Brain pericyte (primary cell): ENCODE results near the gene CADM4.

Experiments used
- DNase-seq: peaks from one replicate; pipeline ENCODE4 v3.0.0-alpha.2; 2012; ENCODE audit warnings: low read depth, low spot score

Gene CADM4

DNA sequence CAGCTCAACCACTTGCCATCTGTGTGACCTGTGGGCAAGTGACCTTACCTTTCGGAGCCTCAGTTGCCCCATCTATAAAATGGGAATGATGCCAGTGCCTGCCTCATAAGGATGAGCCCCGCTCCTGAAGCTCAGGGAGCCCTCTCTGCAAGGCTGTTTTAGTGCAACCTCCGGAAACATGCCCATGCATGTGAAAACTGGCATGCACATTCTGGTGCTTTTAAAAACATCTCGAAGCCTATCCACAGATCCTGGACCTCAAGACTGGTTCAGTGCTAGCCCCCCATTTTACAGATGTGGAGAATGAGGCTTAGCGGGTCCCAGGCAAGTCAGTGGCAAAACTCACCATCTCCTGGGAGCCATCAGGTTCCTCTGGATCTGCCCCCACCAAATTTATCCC lies 5.6 kb downstream of the CADM4 start:
- DNase-seq, result no peak

DNA sequence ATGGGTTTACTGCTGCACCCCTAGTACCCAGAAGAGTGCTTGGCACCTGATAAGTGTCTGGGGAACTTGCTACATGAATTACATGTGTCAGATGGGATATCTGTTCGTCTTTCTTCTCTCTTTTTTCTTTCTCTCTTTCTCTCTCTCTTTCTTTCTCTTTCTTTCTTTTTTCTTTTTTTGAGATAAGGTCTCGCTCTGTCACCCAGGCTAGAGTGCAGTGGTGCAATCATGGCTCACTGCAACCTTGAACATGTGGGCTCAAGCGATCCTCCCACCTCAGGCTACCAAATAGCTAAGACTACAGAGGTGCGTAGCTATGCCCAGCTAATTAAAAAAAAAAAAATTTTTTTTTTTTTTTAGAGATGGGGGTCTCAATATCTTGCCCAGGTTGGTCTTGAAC lies 6.1 kb downstream of the CADM4 start:
- DNase-seq, result no peak

- no peak for DNase-seq
Measured at GRCh38 chr19:43631491-43631890, 8.2 kb downstream of the CADM4 start.

- no peak for DNase-seq
Measured at GRCh38 chr19:43628646-43629326, 10.9 kb downstream of the CADM4 start.

DNA sequence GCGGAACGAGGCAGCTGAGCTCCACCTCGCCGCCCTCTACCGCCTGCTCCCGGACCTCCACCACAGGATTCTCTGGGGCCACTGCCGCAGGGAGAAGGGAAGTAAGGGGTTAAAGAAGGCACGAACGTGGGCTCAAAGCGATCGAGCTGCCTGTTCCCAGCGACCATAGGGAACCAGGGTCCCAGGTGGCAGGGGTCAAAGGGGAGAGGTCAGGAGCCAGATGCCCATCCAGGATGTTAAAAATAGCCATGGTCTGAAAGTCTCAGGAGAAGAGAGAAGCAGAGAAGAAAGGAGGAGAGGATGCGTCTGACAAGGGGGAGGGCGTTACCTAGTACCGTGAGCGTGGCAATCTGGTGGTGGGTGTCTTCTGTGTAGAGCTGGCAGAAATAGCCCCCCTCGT lies 12.8 kb downstream of the CADM4 start:
- no peak for DNase-seq

DNA sequence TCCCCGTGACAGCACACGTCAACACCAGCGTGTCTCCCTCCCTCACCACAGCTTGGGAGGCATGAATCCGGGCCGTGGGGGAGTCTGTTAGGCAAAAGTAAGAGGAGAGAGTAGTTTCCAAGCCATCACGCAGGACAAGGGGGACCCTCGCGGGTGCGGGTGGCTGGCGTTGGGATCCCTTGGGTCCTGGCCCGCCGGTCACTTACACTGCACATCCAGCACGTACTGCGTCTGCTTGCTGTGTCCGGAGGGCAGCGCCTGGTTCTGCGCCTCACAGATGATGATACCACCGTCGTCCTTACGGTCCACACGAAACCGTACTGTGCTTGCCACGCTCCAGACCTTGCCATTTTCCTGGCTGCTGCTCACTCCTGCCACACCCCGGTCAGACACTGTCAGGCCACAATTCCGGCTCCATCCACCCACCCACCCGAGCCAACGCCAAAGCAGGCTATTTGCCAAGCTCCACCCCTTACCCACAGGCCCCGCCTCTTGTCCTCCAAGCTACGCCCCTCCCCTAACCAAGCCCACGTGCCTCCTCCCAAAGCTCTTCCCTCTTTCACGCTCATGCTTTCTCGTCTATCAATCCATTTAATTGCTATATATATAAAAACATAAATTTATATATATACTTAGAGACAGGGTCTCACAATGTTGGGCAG lies 13.6 kb downstream of the CADM4 start:
- no peak for DNase-seq

- DNase-seq, result no peak
Measured at GRCh38 chr19:43624933-43625332, 14.7 kb downstream of the CADM4 start.

- DNase-seq, result no peak
Measured at GRCh38 chr19:43623889-43624670, 15.6 kb downstream of the CADM4 start.

DNA sequence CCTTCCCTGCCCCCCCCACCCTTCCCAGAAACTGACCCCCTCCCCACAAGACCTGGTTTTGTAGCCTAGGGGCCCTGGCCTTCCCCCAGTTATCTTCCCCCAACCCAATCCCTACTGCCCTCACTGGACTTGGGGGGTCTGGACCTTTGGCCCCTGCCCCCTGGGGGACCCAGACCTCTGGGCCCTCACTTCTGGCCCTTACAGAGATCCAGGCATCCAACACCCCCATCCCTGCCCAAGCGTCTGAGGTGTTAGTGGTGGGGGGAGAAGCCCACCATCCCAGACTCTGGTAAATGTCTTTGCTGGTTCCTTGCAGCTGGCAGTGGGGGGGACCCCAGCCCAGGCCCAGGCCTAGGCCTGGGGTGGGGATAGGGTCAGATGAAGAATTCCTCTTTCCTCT lies 16.7 kb downstream of the CADM4 start:
- no peak for DNase-seq

DNA sequence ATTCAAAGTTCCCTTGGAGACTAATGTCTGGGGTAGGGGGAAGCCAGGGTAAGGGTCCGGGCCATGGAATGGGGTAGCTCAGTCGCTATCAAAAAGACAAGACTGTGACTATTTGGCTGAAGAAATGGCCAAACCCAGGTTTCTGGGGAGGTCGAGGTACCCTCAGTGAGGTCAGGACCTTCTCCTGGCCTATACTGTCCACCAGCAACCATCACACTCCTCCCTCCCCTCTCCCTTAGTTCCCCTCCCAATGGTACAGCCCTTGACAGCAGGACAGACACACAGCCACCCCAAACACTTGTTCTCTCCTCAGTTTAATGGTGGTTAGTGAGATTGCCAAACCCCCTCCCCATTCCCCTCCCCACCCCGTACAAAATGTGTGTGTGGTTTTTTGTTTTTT lies 17.6 kb downstream of the CADM4 start:
- no peak for DNase-seq

DNA sequence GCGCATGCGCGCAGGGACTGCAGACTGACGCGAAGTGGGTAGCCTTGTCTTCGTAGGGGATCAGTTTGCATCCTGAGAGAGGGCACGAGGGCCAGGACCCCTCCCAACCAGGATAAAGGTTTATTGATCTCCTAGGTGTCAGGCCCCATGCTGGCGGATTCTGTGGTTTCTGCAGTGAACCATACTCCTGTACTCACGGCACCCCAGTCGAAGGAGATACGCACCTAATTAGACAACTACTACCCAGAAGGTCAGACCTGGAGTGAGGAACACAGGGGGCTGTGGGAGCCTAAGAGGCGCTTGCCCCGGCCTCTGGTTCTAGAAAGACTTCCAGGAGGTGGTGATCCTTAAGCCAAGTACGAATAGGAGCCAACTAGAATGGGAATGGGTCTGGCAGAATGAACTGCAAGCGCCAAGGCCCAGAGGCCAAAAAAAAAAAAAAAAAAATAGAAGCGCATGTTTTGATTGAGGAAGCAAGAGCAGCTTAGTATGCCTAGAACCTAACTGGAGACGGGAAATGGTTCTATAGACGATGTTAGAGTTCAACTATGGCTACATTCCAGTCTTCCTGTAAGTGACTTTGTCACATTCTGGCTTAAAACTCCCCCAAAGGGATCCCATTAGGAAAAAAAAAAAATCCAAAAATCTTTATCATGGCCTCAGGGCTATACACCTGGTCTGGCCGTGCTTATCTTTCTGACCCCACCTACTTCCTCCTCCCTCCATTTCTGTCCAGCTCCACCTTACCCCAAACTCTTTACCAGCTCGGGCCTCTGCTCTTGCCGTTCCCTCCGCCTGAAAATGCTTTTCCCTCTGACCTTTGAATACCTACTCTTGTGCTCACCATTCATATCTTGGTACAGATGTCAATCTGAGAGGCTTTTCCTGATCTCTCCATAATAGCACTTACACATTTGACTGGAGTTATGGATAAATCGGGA lies 19.3 kb downstream of the CADM4 start:
- DNase-seq, result no peak

DNA sequence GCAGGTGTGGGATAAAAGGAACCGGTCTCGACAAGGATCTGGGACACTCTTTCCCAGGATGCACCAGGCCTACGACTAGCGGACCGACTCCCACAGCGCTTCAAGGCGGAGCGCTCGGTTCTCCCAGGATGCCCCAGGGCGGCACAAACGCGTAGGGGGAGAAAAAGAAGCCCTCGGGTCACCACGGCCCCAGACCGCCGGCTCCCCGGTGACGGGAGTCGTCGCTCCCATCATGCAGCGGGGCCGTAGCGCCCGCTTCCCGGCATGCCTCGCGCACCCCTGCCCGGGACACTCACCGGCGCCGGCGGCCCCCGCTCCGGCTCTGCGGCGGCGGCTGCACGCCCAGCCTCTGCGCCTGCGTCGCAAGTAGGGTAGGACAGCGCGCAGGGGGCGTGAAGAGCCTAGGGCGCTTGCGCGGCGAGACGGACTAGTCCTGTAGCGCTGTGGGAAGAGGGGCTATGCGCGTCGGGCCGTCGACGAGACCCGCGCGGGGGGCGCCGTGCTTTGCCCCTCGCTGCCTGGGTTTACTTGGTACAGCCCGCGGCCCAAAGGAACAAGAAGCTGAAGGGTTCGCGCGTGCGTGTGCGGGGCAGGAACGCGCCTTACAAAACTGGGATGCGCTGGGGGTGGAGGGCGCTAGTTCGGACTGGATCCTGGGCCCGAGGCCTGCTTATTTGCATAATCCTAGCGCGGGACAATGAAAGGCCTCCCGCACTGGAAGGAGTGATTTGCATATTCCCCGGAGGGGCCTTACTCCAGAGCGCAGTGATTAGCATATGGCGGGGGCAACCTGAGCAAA lies 20.2 kb downstream of the CADM4 start, which contains the start of gene ZNF428:
ZNF428 (minus strand) TSS at position 368 of the 799 bp plus-strand sequence. CDS start 5,325 bp downstream, outside the sequence.
- peak; percentile 68 for DNase-seq

DNA sequence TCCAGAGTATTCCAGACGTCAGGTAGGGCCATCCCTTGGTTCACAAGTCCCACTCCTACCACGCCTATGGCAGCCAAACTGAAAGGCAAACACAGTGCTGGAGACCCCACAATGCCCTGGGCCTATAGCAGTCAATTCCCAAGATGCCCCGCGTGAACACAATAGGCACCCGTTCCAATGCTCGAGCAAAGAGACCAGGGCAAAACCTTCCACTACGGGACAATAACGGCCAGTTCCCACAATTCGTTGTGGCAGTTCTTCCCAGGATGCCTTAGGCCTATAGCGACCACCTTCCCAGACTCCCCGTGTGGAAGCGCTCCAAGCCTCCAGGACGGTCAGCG lies 20.8 kb downstream of the CADM4 start:
- DNase-seq, result no peak

GRCh38 chr19:43616954-43617353 lies 22.7 kb downstream of the CADM4 start:
- DNase-seq, result no peak

GRCh38 chr19:43616306-43616705 lies 23.3 kb downstream of the CADM4 start:
- DNase-seq, result no peak

GRCh38 chr19:43612374-43612773 lies 27.3 kb downstream of the CADM4 start:
- DNase-seq, result no peak

DNA sequence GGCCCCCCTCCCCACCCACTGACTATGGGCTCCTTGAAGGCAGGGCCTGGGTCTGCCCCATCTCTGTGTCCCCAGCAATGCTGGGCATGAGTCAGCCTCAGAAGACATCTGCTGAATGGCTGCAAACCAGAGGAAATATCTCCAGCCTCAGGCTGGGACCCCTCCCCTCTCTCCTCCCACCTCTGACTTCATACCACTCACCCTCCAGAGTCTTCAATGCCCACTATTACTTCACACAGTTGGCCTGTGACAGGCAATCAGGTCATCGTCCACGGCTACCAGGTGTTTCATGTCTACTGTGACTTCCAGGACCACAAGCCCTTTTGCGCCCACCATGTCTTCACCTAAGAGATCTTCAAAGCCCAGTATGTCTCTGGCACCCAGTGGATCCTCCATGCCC lies 27.9 kb downstream of the CADM4 start, which contains the start of gene SRRM5:
SRRM5 (plus strand) TSS at position 301 of the 400 bp plus-strand sequence; CDS start at position 335, 34 bp downstream.
- DNase-seq, result no peak

DNA sequence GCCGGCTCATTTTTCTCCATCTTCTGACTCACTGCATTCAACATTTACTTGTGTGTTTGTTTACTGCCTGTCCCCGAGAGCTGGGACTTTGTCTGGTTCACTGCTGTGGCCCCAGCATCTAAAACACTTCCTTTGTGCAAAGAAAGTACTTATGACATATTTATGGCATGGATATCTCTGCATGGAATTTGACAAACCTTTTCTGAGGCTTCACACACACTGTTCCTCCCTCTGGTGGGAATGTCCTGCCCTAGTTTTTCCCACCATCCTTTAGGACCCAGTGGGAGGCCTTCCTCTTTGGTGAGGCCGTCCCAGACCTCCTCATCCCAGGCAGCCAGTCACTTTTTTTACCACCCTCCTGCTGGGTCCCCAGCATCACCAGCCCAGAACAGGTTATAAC lies 29.2 kb downstream of the CADM4 start:
- DNase-seq, result peak; percentile 75

GRCh38 chr19:43609872-43610271 lies 29.8 kb downstream of the CADM4 start:
- DNase-seq, result no peak
